Endodermal cell (in vitro differentiated cells): ENCODE results near the gene TBC1D8. TPM values are rescaled to one million over a fixed set of nuclear protein-coding genes. Genes with fewer than 3 reads are reported as not detected.
"Not testable (repeated sequence)": the region's sequence is repeated elsewhere in the genome, so short reads cannot be mapped to it uniquely, and the experiment has no call there.

Experiments used
- DNase-seq: peaks from one replicate; pipeline ENCODE4 v3.0.0-alpha.2; 2017
- H3K27ac ChIP-seq: 2 replicates; pipeline ENCODE4 v1.5.1; 2013; ENCODE audit warnings: mild to moderate bottlenecking, low read depth, low read length, moderate library complexity
- H3K27me3 ChIP-seq: 2 replicates; pipeline ENCODE4 v1.6.1; 2013; ENCODE audit warnings: mild to moderate bottlenecking, low read length, moderate library complexity; ENCODE audit not compliant: insufficient read depth, control insufficient read depth, poor library complexity, severe bottlenecking
- H3K36me3 ChIP-seq: 2 replicates; pipeline ENCODE4 v1.7.0; 2013; ENCODE audit warnings: mild to moderate bottlenecking, low read length, moderate library complexity; ENCODE audit not compliant: control insufficient read depth, insufficient read depth
- H3K4me1 ChIP-seq: one replicate; pipeline ENCODE4 v1.7.0; 2013; ENCODE audit warnings: low read length; ENCODE audit not compliant: control insufficient read depth, insufficient read depth
- H3K4me3 ChIP-seq: 2 replicates; pipeline ENCODE4 v1.5.1; 2013; ENCODE audit warnings: mild to moderate bottlenecking, low read length, moderate library complexity
- H3K9ac ChIP-seq: 2 replicates; pipeline ENCODE4 v1.6.1; 2013; ENCODE audit warnings: mild to moderate bottlenecking, low read length, moderate library complexity; ENCODE audit not compliant: poor library complexity, severe bottlenecking; ENCODE audit errors: extremely low read depth
- H3K9me3 ChIP-seq: 2 replicates; pipeline ENCODE4 v1.6.1; 2013; ENCODE audit warnings: mild to moderate bottlenecking, low read length, moderate library complexity; ENCODE audit not compliant: control insufficient read depth
- H3K27ac Mint-ChIP-seq: 2 replicates; pipeline ENCODE4 v1.8.0; 2020; ENCODE audit warnings: mixed read lengths
- H3K27me3 Mint-ChIP-seq: 2 replicates; pipeline ENCODE4 v1.8.0; 2021; ENCODE audit warnings: mild to moderate bottlenecking, mixed read lengths; ENCODE audit not compliant: insufficient read depth
- H3K36me3 Mint-ChIP-seq: 2 replicates; pipeline ENCODE4 v1.8.0; 2020; ENCODE audit warnings: low read depth, mixed read lengths
- H3K4me1 Mint-ChIP-seq: 2 replicates; pipeline ENCODE4 v1.8.0; 2020; ENCODE audit warnings: mixed read lengths
- H3K4me3 Mint-ChIP-seq: 2 replicates; pipeline ENCODE4 v1.8.0; 2020; ENCODE audit warnings: mild to moderate bottlenecking, moderate library complexity, mixed read lengths
- H3K9me3 Mint-ChIP-seq: 2 replicates; pipeline ENCODE4 v1.8.0; 2020; ENCODE audit warnings: mild to moderate bottlenecking, mixed read lengths
- CTCF ChIP-seq: fragments of 200-600 bp; sonication (generic); conservative IDR thresholded peaks from 2 replicates; pipeline ENCODE4 v1.5.0; 2021; ENCODE audit warnings: antibody characterized with exemption, mild to moderate bottlenecking
- WGBS, 2 experiments: methylation state at CpG; one replicate each; pipeline versions ENCODE4 v1.1.5 to v1.1.7; 2013; ENCODE audit warnings: missing lambda C conversion rate in 2 of 2, mixed read lengths in 1 of 2; ENCODE audit not compliant: insufficient coverage in 1 of 2, insufficient read length in 1 of 2; 5-methylcytosine and 5-hydroxymethylcytosine counted together
- total RNA-seq, 2 donors: library from RNA; stranded (reverse); fragmentation: NEBNext Ultra II Directional in 1 of 2; extraction: Animal tissue kit (Norgen Biotek cat#: 25700) in 1 of 2; gene quantifications; 2 replicates in 1 of 2; 3 replicates in 1 of 2; pipeline ENCODE4 v1.2.1, GENCODE V29; 2021

TBC1D8 gene
- total RNA-seq, 2 donors from 2014 or later: 14.4 to 14.5 TPM

GRCh38 chr2:101057051-101057933 is 93.9 kb downstream of the TBC1D8 start:
- no peaks in the 10 kb centered on the region for H3K27me3 ChIP-seq
- H3K4me3 Mint-ChIP-seq: no peak overlapping the region
- no peaks in the 10 kb centered on the region for H3K27me3 Mint-ChIP-seq
- H3K9me3 ChIP-seq: no peaks in the 10 kb centered on the region
- no peak for DNase-seq
- H3K27ac ChIP-seq: no peak overlapping the region
- no peaks in the 10 kb centered on the region for H3K9me3 Mint-ChIP-seq
- peaks cover 26% of the 10 kb centered on the region for H3K36me3 Mint-ChIP-seq
- no peaks in the 10 kb centered on the region for H3K4me1 ChIP-seq
- no peaks in the 10 kb centered on the region for H3K36me3 ChIP-seq
- no peak overlapping the region for H3K9ac ChIP-seq
- no peak for TF ChIP-seq CTCF
- H3K27ac Mint-ChIP-seq: no peak overlapping the region
- H3K4me3 ChIP-seq: no peak overlapping the region
- H3K4me1 Mint-ChIP-seq: no peaks in the 10 kb centered on the region
- 70 to 94% methylated on average over 2 to 5 of the region's 5 CpGs for WGBS, 2 experiments

- H3K27ac ChIP-seq: no peak overlapping the region
- no peaks in the 10 kb centered on the region for H3K27me3 Mint-ChIP-seq
- peaks cover 4% of the 10 kb centered on the region for H3K9me3 Mint-ChIP-seq
- H3K36me3 ChIP-seq: no peaks in the 10 kb centered on the region
- H3K4me3 Mint-ChIP-seq: no peak overlapping the region
- no peak overlapping the region for H3K9ac ChIP-seq
- H3K27me3 ChIP-seq: no peaks in the 10 kb centered on the region
- peak overlapping the region; percentile 48 for H3K27ac Mint-ChIP-seq
- 75 to 95% methylated on average over 2 to 3 of the region's 3 CpGs for WGBS, 2 experiments
- no peak for DNase-seq
- H3K4me1 Mint-ChIP-seq: no peaks in the 10 kb centered on the region
- H3K36me3 Mint-ChIP-seq: peaks cover 40% of the 10 kb centered on the region
- H3K4me1 ChIP-seq: no peaks in the 10 kb centered on the region
- no peaks in the 10 kb centered on the region for H3K9me3 ChIP-seq
- H3K4me3 ChIP-seq: no peak overlapping the region
- no peak for TF ChIP-seq CTCF
These were observed 98.1 kb downstream of the TBC1D8 start for GRCh38 chr2:101053117-101053516.

GRCh38 chr2:101052147-101052546 is 99.0 kb downstream of the TBC1D8 start:
- no peak for TF ChIP-seq CTCF
- Mint-ChIP-seq H3K4me3 (no peak overlapping the region), H3K9me3 (peaks cover 4% of the 10 kb centered on the region), H3K4me1 (no peaks in the 10 kb centered on the region), H3K27me3 (no peaks in the 10 kb centered on the region), H3K36me3 (peaks cover 30% of the 10 kb centered on the region), H3K27ac (no peak overlapping the region)
- H3K36me3 ChIP-seq: no peaks in the 10 kb centered on the region
- no peak overlapping the region for H3K9ac ChIP-seq
- H3K27ac ChIP-seq: no peak overlapping the region
- H3K9me3 ChIP-seq: no peaks in the 10 kb centered on the region
- no peaks in the 10 kb centered on the region for H3K4me1 ChIP-seq
- 88 to 100% methylated on average over 2 to 5 of the region's 5 CpGs for WGBS, 2 experiments
- no peak overlapping the region for H3K4me3 ChIP-seq
- H3K27me3 ChIP-seq: no peaks in the 10 kb centered on the region
- no peak for DNase-seq

- peaks cover 24% of the 10 kb centered on the region for H3K36me3 Mint-ChIP-seq
- 96 to 97% methylated on average over 6 of the region's 6 CpGs for WGBS, 2 experiments
- H3K27me3 Mint-ChIP-seq, H3K27ac ChIP-seq, H3K4me1 Mint-ChIP-seq, H3K9ac ChIP-seq, H3K27ac Mint-ChIP-seq, H3K4me1 ChIP-seq, H3K9me3 Mint-ChIP-seq, H3K9me3 ChIP-seq, DNase-seq, H3K4me3 Mint-ChIP-seq, H3K4me3 ChIP-seq, H3K36me3 ChIP-seq, H3K27me3 ChIP-seq: not testable (repeated sequence)
These were observed 100.3 kb downstream of the TBC1D8 start for GRCh38 chr2:101050886-101051285.
